ENCODE data around the gene PRUNE2.

PRUNE2 gene

DNA sequence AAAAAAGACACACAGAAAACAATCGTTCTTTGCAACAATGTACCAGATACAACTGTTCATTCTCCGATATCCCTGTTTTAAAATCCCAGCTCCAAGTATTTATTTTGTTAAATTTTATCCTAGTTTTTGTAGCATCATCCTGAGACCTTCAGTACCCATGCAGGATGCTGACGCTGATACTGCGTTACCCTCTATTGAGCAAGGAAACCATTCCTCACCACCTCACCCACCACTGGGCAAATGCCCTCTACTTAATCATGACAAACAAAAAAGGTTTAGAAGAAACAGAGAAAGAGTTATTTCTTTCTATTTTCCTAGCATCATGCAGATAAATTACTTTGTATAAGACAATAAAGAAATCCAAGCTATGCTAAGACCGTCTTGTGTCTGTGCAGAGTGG is 277.8 kb downstream of the PRUNE2 start:
- DNase-seq (ENCODE audit: low read depth in 2 of 2), result no peak

DNA sequence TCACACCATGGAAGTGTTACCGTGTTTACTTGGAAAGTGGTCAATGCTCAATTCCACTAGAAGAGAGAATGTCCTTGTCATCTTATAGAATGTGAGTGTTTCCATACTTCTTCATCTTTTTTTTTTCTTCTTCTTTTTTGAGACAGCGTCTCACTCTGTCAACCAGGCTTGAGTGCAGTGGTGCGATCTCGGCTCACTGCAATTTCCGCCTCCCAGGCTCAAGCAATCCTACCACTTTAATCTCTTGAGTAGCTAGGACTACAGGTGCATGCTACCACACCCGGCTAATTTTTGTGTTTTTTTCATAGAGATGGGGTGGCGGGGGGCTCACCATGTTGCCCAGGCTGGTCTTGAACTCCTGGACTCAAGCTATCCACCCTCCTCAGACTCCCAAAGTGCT is 278.9 kb downstream of the PRUNE2 start:
- no peak for DNase-seq (ENCODE audit: low read depth in 2 of 2)

DNA sequence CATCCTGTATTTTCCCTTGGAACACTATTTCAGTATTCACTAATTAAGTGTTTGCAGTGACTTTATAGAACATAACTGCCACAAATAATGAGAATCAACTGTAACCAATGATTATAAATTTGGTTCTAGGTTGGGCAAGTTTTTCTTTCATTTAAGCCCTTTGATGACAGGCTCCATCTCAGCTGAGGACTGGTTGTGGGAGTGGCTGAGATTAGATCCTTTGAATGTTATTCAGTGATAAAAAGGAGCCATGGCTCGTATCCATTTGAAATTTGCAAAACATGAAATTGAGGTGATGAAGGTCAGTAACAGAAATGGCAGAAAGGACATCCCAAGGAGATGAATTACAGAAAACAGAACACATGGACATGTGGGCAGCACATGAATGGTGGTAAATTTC is 279.8 kb downstream of the PRUNE2 start:
- no peak for DNase-seq (ENCODE audit: low read depth in 2 of 2)

DNA sequence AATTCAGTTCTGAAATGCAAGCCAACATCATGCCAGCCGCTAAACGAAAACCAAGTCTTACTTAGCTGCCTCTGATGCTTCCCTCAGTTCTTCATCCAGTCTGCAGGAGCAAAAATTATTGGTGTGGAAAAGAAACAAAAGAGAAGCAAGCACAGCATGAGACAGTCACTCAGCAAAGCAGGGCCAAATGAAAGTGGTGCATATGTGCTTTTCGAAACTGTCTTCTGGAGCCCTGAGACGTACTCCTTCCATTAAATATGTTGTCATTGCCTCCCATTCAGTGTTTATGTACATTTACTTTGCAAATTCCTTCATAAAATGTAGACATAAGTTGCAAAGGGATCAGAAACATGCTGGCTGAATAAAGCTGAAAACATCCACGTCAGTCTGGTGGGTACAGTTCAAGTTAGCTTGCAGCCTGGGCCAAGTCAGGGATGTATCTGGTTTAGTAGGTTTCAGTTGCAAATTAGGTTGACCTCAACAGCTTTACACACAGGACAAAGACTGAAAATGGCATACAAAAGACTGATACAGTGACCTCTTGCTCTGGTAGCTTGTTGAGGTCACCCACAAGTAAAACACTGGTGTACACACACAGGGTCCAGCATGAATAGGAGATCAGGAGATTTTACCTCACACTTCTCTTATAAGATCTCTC is 281.4 kb downstream of the PRUNE2 start:
- DNase-seq (ENCODE audit: low read depth in 2 of 2), result no peak

DNA sequence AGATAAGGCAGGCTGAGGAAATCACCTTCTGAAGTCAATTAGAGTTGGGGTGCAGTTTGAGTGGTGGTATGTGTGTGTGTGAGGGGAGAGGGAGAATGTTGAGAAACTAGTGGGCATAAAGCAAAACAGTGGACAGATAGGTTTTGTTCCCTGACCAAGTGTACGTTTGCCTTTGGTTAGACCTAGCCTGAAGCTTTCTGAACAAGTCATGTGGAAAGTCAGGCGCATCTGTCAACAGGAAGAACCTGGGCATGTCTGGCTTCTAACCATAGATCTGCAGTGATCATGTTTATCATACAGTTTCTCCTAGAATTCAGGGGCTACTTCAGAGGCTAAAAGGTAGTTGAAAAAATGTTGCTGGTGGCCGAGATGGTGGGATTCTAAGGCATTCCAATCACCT is 284.9 kb downstream of the PRUNE2 start:
- DNase-seq (ENCODE audit: low read depth in 2 of 2), result no peak

DNA sequence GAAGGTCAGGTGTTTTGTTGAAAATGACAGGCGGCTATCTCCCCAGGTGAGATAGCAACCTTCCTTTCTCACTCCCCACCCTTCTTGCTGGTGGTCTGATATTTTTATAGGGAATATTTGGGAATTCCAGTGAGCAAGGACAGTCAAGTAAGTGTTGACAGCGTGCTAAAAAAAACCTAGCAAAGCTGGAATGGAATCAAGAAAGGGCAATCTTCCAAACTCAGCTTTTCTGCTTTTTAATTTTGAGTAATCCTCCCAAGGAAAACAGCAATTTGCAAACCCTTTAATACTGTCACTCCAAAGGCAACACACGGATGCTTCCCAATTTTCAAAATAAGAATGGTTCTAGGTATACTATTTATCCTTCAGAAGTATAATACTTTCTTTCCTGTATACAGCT is 285.3 kb downstream of the PRUNE2 start:
- no peak for DNase-seq (ENCODE audit: low read depth in 2 of 2)

DNA sequence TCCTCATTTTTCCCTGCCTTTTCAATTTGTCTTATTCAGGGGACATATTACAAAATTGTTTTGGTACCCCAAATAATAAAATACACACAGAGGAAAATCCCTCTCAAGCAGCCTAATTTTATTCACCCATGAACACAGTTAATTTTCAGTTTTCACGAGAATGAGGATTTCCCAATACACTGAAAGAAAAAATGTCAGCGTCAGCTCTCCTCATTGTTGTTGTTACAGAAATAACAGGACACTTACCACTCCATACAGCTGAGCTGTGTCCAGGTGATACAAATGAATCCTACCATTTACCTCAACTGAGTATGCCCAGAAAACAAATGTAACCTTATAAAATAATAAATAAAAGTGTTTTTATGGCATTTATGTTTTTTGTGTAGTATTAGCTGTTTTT is 286.3 kb downstream of the PRUNE2 start:
- DNase-seq (ENCODE audit: low read depth in 2 of 2), result no peak

DNA sequence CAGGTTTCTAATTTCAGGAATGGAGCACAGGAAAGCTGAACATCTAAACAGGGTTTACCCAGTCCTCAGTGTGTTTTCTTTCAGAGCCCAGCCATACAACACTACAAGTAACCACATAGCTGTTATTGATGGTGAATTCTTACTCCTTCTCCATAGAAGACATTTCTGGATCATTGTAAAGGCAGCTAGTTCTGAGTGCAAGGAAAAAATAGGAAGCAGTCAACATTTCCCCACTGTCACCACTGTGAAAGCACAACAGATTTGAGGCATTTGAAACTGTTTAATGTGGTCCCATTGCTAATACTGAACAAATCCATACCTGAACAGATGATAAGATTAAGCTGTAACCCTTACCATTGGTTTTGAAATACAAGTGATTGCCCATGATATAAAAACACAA is 286.7 kb downstream of the PRUNE2 start:
- DNase-seq (ENCODE audit: low read depth in 2 of 2), result no peak

DNA sequence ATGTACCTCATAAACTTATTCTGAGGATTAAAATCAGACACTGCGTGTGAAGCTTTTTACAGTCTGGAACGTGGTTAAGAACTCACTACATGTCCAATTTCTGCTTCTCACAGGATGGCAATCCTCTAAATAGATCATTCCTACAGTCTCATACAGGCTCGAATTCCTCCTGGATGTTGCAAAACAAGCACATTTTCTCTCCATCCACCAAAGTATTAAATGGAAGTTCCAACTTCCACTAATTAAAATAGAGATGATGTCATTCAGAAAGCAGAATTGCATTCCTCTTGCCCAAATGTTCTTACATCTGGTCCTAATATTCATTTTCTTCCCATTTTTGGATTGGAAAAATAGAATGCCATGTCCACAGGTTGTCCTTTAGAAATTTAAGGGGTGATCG is 287.2 kb downstream of the PRUNE2 start:
- DNase-seq (ENCODE audit: low read depth in 2 of 2), result no peak

DNA sequence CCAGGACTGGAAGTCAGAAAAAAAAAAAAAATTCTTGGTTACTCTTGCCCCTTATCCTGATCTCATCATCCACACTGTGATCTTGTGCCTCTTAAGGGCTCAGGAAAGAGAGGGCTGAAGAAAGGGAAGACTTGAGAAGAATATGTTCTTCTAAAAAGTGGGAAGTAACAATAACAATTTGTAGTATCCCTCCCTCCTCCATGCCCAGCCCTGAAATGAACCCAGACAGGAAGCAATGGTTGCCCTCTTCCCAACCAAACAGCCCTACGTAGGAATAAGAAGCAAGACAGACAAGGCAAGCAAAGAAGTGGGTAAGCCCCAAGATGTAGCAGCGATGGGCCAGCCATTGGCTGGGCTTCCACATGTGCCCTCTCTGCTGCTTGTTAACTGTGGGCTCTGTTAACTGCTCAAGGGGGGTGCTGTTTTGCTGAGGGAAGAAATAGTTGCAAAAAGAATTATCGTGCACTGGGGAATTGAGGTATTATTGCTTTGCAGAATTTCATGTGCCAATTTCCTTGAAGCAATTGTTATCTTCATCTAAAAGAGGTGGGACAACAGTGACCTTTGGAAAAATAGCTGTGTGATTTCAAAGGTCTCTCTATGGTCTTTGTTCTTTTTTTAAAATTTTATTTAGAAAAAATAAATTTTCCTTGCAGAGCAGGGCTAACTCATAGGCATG is 288.3 kb downstream of the PRUNE2 start:
- no peak for DNase-seq (ENCODE audit: low read depth in 2 of 2)

DNA sequence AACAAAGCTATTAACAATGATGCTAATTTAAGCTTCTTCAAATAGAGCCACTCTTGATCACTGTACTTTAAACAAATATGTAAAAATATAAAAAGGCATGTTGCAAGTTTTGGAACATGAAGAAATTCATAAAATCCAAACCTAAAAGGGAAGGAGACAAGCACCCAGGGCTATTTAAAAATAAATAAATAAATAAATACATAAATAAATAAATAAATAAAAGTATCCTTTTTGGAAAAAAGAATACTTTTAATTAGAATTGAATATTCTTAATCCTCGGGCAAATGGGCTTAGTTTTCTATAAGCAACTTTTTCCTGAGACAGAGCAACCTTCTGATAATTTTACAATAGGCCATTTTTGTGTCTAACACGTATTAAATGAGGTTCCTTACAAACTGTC is 289.1 kb downstream of the PRUNE2 start:
- no peak for DNase-seq (ENCODE audit: low read depth in 2 of 2)

DNA sequence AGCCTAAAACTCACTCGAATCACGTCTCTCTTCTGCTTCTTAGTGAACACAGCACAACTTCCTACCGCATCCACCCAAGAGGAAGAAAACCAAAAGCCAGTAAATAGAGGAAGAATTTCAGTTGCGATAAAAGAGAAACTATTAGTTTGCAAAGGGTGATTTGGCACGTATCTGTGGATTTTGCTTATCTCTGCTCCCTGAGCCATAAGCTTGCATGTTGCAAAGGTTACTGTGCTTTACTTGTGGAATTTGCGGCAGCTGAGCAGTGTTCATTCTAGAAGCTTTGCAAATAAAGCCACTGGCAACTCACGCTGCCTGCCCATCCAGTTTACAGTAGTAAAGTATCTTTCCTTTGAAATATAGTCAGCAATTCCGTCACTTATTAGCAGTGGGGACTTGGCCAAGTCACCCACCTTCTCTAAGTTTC is 290.7 kb downstream of the PRUNE2 start:
- no peak for DNase-seq (ENCODE audit: low read depth in 2 of 2)

DNA sequence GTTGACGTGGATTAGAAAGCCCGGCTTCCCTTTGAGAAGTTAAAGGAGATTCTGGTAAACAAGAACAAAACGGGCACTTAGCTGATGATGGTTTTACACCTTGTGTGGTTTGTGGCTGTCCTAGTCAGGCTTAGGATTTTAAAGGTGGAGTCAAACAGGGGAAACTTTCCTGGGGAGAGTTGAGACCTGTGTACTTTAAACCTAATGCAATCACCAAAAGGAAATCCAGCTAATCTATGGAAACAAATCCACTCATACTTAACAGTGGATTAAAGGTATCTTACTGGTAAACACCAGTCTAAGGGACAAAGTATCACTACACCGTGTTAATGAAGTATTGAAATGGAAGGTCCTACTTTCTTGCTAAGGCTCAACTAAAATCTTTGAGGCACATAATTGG is 291.9 kb downstream of the PRUNE2 start:
- no peak for DNase-seq (ENCODE audit: low read depth in 2 of 2)

DNA sequence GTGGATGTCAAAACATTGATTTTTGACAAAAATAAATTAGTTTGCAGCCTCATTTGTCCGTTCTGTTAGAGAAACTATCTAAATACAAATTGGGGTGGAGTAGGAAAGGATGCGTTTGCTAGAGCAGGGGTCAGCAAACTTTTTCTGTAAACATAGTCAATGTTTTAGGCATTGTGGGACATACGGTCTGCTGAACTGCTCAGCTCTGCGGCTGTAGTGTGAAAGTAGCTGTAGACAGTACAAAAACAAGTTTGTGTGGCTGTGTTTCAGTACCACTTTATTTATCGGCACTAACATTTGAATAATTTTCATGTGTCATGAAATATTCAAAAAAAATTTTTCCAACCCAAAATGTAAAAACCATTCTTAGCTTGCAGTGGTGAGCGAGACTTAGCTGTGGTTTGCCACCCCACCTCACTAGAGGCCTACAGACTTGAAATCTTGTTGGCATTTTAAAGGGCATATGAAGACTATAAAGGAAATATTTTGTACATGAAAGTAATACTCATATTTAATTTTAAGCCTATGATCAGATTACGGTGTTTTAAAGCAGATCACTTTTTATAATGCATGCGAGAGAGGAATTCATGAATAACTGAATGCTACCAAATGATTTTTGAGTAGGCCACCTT is 292.6 kb downstream of the PRUNE2 start:
- no peak for DNase-seq (ENCODE audit: low read depth in 2 of 2)

DNA sequence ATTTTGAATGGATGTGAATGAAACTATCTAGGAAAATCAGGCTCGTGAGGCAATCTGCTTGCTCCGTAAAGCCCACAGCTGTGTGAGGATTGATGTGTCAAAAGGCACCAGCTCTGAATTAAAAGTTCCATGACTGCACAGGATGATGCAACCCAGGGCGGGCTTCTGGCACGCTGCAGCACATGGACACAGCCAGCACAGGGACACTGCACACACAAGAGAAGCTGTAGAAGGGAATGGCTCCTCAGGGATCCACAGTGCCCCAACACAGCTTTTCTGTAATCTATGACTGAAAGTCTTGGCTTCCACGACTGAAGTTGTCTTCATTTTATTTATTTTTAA is 295.9 kb downstream of the PRUNE2 start:
- no peak for DNase-seq (ENCODE audit: low read depth in 2 of 2)

DNA sequence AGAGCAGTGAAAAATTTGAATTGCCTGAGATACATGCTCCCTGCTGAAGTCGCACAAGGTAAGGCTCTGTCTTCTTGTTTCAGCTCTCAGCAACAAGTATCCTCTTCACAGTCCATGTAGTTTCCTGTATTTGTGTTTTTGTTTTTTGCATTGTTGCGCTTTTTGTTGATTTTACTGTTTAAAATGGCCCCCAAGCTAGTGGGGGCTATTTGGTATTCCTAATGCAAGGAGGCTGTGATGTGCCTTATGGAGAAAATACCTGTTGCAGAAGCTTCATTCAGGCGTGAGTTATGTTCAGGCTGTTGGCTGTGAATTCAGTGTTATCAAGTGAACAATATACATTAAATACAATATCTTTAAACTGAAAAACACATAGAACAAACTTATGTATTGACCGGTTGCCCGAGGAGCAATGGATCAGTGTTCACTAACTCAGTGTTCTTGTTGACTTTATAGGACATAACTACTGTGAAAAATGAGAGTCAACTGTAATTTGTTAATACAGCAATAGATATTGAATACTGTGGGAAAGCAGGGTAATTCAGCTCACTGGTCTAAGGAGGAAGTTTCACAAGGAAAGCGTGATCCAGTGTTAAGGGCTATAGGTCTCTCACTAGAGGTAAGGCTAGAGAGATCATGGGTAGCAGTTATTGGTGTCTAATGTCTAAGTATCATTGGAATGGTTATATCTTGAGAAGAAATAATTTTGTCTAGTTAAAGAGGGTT is 296.5 kb downstream of the PRUNE2 start:
- no peak for DNase-seq (ENCODE audit: low read depth in 2 of 2)

DNA sequence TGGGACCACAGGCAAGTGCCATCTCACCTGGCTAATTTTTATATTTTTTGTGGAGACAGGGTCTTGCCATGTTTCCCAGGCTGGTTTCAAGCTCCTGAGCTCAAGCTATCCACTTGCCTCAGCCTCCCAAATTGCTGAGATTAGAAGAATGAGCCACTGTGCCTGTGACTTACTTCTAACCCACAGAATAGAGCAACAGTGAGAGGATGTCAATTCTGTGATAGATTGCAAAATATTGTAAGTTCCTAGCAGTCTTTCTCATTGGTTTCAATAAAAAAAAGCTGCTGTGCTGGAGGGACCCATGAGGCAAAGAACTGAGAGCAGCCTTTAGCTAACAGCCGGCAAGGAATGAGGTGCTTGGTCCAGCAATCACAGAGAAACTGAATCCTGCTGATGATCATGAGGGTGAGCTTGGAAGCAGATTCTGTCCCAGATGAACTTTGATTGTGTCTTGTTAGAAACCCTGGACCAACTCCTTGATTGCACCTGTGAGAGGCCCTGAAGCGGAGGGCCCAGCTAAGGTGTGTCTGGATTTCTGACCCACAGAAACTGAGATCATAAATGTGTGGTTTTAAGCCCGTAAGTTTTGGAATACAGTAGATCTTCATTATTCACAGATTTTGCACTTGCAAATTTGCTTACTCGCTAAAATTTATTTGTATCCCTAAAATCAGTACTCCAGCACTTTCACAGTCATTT is 297.2 kb downstream of the PRUNE2 start:
- no peak for DNase-seq (ENCODE audit: low read depth in 2 of 2)

DNA sequence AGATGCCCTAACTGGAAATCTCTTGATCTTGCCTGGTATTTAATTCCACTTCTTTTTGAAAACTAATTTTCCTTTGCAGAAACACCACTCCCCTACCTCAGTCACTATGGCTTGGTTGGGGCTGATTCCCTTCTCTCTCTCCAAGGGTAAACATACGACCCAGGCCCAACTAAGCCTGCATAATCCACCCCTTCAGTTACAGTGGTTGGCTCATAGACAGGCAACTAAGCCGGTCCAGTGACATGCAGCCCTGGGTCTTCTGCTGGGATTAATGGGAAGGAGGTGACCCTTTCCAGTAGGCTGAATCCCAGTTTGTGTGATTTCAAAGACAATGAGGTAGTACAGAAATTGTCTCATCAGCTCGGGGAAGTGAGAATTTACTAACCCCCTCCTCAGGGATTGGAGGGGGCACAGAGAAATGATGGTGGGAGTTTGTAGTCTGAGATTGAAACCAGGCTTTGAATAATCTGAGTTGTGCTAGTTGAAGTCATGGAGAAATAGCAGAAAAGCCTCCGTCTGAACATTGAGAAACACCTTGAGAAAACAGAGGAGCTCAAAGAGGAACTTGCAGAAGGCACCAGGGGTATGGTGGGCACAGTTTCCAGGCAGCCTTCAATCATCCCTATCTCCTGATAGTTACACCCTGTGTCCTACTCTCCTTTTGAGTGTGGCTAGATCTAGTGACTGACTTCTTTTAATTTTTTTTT is 298.0 kb downstream of the PRUNE2 start:
- DNase-seq (ENCODE audit: low read depth in 2 of 2), result no peak

DNA sequence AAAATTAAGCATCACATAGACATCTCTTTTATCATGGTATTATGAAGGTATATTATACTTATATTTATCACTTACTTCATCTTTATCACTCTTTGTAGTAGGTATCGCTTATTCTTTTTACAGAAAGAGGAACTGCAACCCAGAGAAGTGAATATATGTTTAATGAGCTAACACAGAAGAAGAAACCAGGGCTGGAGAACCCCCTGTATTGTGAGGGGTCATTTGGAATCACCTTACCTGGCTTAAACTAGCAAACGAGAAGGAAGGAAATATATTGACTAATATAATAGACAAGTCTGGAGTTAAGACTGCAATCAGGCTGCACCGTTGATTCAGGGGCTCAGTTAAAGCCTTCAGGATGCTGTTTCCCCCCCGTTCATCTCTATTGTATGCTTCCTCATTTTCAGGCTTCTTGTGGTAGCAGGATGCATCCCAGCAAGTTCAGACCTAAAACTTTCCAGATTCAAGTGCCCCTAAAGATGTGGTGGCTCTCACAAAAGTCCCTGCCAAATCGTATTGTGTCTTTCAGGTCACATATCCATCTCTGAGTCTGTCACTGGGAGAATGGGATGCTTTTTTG is 300.5 kb downstream of the PRUNE2 start:
- no peak for DNase-seq (ENCODE audit: low read depth in 2 of 2)

DNA sequence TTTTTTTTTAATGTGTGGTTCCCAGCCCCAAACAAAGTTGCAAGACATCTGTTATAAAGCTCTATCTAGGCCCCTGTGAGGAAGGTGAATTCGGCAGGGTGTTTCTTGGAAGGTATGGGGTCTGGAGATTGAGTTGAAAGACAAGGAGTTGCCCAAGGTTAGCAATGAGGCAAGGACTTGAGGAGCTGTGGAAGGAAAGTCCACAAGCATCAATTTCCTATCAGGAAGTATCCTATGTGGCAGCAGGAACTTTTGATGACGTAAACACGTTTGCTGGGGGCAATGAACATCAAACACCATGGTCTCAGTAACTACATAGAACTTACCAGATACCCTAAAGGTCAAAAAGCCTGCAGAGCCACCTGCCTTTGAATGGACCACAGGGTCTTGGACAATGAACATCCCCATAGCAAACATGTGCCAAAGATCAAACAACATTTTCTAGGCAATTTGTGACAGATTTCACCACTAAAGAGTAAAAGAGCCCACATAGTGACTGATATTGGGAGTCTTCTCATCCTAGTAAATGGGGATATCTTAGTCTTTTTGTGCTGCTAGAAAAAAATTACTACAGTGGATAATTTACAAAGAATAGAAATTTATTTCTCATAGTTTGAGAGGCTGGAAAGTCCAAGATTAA is 301.9 kb downstream of the PRUNE2 start:
- no peak for DNase-seq (ENCODE audit: low read depth in 2 of 2)

DNA sequence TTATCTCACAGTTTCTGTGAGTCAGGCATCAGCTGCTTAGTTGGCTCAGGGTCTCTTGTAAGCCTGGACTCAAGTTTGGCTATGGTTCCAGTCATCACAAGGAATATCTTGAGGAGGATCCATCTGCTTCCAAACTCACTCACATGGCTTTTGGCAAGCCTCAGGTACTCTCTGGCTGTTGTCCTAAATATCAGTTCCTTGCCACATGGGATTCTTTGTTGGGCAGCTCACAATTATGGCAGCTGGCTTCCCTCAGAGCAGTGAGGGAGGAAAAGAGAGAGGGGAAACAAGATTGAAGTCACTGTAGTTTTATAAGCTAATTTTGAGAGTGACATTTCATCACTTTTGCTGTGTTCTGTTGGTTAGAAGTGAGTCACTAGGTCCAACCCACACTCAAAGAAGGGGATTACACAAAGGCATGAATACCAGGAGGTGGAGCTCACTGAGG is 302.4 kb downstream of the PRUNE2 start:
- DNase-seq (ENCODE audit: low read depth in 2 of 2), result no peak

Measured in stimulated activated CD8-positive, alpha-beta memory T cell treated with anti-CD3 and anti-CD28 coated beads, Interleukin-7, amount 100 ng/mL, for 1 hour (primary cell).